Suprapubic skin (tissue), 4 donors: Measurements from ENCODE around the gene NBEA. TPM values are rescaled to one million over a fixed set of nuclear protein-coding genes. Genes with fewer than 3 reads are reported as not detected.

Source experiments
- DNase-seq, 2 donors: peaks; one replicate each; pipeline ENCODE4 v3.0.0-alpha.2; 2019; ENCODE audit warnings: low spot score in 2 of 2
- H3K27ac ChIP-seq: fragments of 200-600 bp; sonication (generic); one replicate; pipeline ENCODE4 v1.5.1; 2019
- H3K27me3 ChIP-seq: fragments of 200-600 bp; sonication (generic); one replicate; pipeline ENCODE4 v1.5.1; 2019
- H3K36me3 ChIP-seq: fragments of 200-600 bp; sonication (generic); one replicate; pipeline ENCODE4 v1.5.1; 2019
- H3K4me1 ChIP-seq: fragments of 200-600 bp; sonication (generic); one replicate; pipeline ENCODE4 v1.5.1; 2019
- H3K4me3 ChIP-seq: fragments of 200-600 bp; sonication (generic); one replicate; pipeline ENCODE4 v1.5.1; 2019; ENCODE audit warnings: mild to moderate bottlenecking
- H3K9me3 ChIP-seq: fragments of 200-600 bp; sonication (generic); one replicate; pipeline ENCODE4 v1.5.1; 2019
- EP300 ChIP-seq: sonication (generic); formaldehyde crosslinking; IDR thresholded peaks from one replicate; pipeline ENCODE4 v1.6.1; 2017; ENCODE audit warnings: antibody characterized with exemption
- POLR2A ChIP-seq, 2 donors: fragments of 450-650 bp; IDR thresholded peaks; one replicate each; pipeline ENCODE4 v1.6.1; 2017; ENCODE audit warnings: antibody characterized with exemption in 2 of 2, mild to moderate bottlenecking in 2 of 2, moderate library complexity in 2 of 2
- POLR2AphosphoS5 ChIP-seq, 3 donors: sonication (generic); formaldehyde crosslinking; IDR thresholded peaks; one replicate each; pipeline ENCODE4 v1.6.1; 2017; ENCODE audit warnings: antibody characterized with exemption in 3 of 3
- WGBS: methylation state at CpG from one replicate; pipeline ENCODE4 v1.1.5; 2018; 5-methylcytosine and 5-hydroxymethylcytosine counted together
- total RNA-seq, 4 donors: library from RNA; depleted of rRNA; stranded (reverse); fragments of >200 nt; gene quantifications; one replicate each; pipeline ENCODE4 v1.1.0, GENCODE V29; 2016
- TF ChIP-seq, protein P1 (sequence below), 2 donors: fragments of 200-600 bp in 1 of 2; fragments of 450-650 bp in 1 of 2; sonication (generic) in 1 of 2; IDR thresholded peaks; one replicate each; pipeline ENCODE4 v1.5.1; 2016 to 2019; ENCODE audit warnings: antibody characterized with exemption in 2 of 2, mild to moderate bottlenecking in 1 of 2, moderate library complexity in 1 of 2

The NBEA gene
- total RNA-seq, 4 donors from 2014 or later = 3.1 to 9.7 (median 4.1) TPM

GRCh38 chr13:35157143-35157755 lies 215.2 kb downstream of the NBEA start:
- TF ChIP-seq POLR2A (IDR thresholded peaks at IDR 0.05) (no peak), EP300 (no peak), POLR2AphosphoS5 (IDR thresholded peaks at IDR 0.05) (no peak)
- TF ChIP-seq, protein P1, sequence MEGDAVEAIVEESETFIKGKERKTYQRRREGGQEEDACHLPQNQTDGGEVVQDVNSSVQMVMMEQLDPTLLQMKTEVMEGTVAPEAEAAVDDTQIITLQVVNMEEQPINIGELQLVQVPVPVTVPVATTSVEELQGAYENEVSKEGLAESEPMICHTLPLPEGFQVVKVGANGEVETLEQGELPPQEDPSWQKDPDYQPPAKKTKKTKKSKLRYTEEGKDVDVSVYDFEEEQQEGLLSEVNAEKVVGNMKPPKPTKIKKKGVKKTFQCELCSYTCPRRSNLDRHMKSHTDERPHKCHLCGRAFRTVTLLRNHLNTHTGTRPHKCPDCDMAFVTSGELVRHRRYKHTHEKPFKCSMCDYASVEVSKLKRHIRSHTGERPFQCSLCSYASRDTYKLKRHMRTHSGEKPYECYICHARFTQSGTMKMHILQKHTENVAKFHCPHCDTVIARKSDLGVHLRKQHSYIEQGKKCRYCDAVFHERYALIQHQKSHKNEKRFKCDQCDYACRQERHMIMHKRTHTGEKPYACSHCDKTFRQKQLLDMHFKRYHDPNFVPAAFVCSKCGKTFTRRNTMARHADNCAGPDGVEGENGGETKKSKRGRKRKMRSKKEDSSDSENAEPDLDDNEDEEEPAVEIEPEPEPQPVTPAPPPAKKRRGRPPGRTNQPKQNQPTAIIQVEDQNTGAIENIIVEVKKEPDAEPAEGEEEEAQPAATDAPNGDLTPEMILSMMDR (IDR thresholded peaks at IDR 0.05) = peak in 1 of 2 donors; percentile 40
- no peaks in the 10 kb centered on the region for H3K27me3 ChIP-seq
- H3K27ac ChIP-seq = no peak overlapping the region
- H3K9me3 ChIP-seq = no peaks in the 10 kb centered on the region
- WGBS = 41% methylated on average over 3 of the region's 3 CpGs
- no peaks in the 10 kb centered on the region for H3K36me3 ChIP-seq
- peaks cover 5% of the 10 kb centered on the region for H3K4me1 ChIP-seq
- no peak for DNase-seq
- no peak overlapping the region for H3K4me3 ChIP-seq

DNA sequence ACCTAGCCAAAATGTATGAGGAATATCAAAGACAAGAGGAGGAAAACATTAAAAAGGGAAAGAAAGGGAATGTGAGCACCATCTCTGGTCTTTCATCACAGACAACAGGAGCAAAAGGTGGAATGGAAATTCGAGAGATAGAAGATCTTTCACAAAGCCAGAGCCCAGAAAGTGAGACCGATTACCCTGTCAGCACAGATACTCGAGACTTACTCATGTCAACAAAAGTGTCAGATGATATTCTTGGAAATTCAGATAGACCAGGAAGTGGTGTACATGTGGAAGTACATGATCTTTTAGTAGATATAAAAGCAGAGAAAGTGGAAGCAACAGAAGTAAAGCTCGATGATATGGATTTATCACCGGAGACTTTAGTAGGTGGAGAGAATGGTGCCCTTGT lies 217.0 kb downstream of the NBEA start:
- Histone ChIP-seq H3K27ac (no peak overlapping the region), H3K27me3 (no peaks in the 10 kb centered on the region), H3K4me3 (no peak overlapping the region), H3K36me3 (no peaks in the 10 kb centered on the region), H3K4me1 (peaks cover 9% of the 10 kb centered on the region), H3K9me3 (no peaks in the 10 kb centered on the region)
- DNase-seq = no peak
- WGBS = 67% methylated on average over 5 of the region's 5 CpGs
- no peak for TF ChIP-seq EP300
- no peak for TF ChIP-seq POLR2AphosphoS5 (IDR thresholded peaks at IDR 0.05)
- no peak for TF ChIP-seq POLR2A (IDR thresholded peaks at IDR 0.05)
- TF ChIP-seq, protein P1 (IDR thresholded peaks at IDR 0.05) = no peak

- H3K4me1 ChIP-seq = peaks cover 9% of the 10 kb centered on the region
- H3K36me3 ChIP-seq = no peaks in the 10 kb centered on the region
- no peaks in the 10 kb centered on the region for H3K27me3 ChIP-seq
- WGBS = 38% methylated on average over 3 of the region's 3 CpGs
- no peak for DNase-seq
- TF ChIP-seq POLR2A (IDR thresholded peaks at IDR 0.05) (no peak), EP300 (no peak), POLR2AphosphoS5 (IDR thresholded peaks at IDR 0.05) (no peak)
- TF ChIP-seq, protein P1 (IDR thresholded peaks at IDR 0.05) = no peak
- no peak overlapping the region for H3K4me3 ChIP-seq
- no peaks in the 10 kb centered on the region for H3K9me3 ChIP-seq
- H3K27ac ChIP-seq = no peak overlapping the region
These were observed 218.8 kb downstream of the NBEA start for GRCh38 chr13:35160896-35161295.

DNA sequence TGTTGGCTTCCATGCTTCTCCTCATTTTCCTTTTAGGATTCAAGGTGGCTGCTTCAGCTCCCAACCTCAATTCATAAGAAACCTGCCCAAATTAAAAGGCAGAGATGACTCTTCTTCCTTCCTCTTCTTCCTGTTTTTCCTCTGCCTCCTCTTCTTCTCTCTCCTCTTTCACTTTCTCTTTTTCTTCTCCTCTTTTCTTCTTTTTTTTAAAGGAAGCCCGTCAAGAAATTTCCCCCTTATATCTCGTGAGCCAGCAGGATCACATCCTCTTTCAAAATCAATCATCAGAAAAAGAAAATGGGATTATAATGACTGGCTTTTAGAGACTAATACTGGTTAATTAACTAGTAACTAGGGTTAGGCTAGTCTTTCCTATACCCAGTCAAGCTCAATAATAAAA lies 220.3 kb downstream of the NBEA start:
- DNase-seq = no peak
- no peak overlapping the region for H3K4me3 ChIP-seq
- peaks cover 9% of the 10 kb centered on the region for H3K4me1 ChIP-seq
- WGBS = 38% methylated on average over 2 of the region's 2 CpGs
- H3K27me3 ChIP-seq = no peaks in the 10 kb centered on the region
- H3K27ac ChIP-seq = no peak overlapping the region
- no peaks in the 10 kb centered on the region for H3K9me3 ChIP-seq
- TF ChIP-seq POLR2A (IDR thresholded peaks at IDR 0.05) = no peak
- TF ChIP-seq, protein P1 (IDR thresholded peaks at IDR 0.05) = no peak
- no peak for TF ChIP-seq POLR2AphosphoS5 (IDR thresholded peaks at IDR 0.05)
- TF ChIP-seq EP300 = no peak
- H3K36me3 ChIP-seq = no peaks in the 10 kb centered on the region

DNA sequence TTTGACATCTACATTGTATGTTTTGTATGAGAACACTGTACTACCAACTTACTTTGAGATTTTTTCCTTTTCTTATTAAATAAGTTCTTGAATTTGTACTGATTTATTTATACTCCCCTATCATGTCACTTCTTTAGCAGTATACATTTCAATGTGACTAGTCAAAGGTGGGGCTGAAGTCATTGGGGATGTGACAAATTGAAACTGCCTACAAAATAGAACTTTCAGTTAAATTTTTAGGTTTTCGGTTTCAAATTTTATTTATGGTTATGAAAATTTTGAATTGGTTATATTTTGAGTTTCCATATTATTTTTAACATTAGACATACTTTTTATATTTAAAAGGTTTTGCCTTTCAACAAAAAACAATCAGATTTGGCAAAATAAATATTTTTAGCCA lies 221.6 kb downstream of the NBEA start:
- TF ChIP-seq POLR2A (IDR thresholded peaks at IDR 0.05) (no peak), POLR2AphosphoS5 (IDR thresholded peaks at IDR 0.05) (no peak), EP300 (no peak)
- TF ChIP-seq, protein P1 (IDR thresholded peaks at IDR 0.05) = no peak
- H3K36me3 ChIP-seq = no peaks in the 10 kb centered on the region
- 94% methylated on average over 1 of the region's 1 CpG for WGBS
- DNase-seq = no peak
- peaks cover 9% of the 10 kb centered on the region for H3K4me1 ChIP-seq
- no peak overlapping the region for H3K27ac ChIP-seq
- no peaks in the 10 kb centered on the region for H3K9me3 ChIP-seq
- H3K27me3 ChIP-seq = no peaks in the 10 kb centered on the region
- H3K4me3 ChIP-seq = no peak overlapping the region
